SKM-1 (cell line): ENCODE data around the gene MB21D2.
A peak's percentile ranks its signal among the peaks of the same experiment; 100 is the strongest.
"Not testable (repeated sequence)": the region's sequence is repeated elsewhere in the genome, so short reads cannot be mapped to it uniquely, and the experiment has no call there.

Experiments used
- DNase-seq: peaks from one replicate; lab custom pipeline; 2025; ENCODE audit not compliant: unreplicated experiment; lab: John Stamatoyannopoulos, UW

Gene MB21D2, protein sequence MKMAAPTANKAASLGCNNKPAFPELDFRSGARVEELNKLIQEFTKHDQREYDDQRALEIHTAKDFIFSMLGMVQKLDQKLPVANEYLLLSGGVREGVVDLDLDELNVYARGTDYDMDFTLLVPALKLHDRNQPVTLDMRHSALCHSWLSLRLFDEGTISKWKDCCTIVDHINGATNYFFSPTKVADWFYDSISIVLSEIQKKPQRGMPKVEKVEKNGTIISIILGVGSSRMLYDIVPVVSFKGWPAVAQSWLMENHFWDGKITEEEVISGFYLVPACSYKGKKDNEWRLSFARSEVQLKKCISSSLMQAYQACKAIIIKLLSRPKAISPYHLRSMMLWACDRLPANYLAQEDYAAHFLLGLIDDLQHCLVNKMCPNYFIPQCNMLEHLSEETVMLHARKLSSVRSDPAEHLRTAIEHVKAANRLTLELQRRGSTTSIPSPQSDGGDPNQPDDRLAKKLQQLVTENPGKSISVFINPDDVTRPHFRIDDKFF

GRCh38 chr3:192917404-192918274 is at the start of gene MB21D2:
MB21D2 (minus strand) TSS chr3:192917856; CDS start chr3:192917840, 16 bp downstream.
- DNase-seq, result peak; percentile 35

DNA sequence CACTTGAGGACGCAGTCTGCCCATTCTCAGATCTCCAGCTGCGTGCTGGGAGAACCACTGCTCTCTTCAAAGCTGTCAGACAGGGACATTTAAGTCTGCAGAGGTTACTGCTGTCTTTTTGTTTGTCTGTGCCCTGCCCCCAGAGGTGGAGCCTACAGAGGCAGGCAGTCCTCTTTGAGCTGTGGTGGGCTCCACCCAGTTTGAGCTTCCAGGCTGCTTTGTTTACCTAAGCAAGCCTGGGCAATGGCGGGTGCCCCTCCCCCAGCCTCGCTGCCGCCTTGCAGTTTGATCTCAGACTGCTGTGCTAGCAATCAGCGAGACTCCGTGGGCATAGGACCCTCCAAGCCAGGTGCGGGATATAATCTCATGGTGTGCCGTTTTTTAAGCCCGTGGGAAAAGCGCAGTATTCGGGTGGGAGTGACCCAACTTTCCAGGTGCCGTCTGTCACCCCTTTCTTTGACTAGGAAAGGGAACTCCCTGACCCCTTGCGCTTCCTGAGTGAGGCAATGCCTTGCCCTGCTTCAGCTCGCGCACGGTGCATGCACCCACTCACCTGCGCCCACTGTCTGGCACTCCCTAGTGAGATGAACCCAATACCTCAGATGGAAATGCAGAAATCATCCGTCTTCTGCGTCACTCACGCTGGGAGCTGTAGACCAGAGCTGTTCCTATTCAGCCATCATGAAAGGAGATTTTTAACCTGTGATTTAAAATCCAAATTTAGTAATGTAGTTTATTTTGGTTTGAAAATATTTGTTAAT is 47.5 kb upstream of the MB21D2 start:
- not testable (repeated sequence) for DNase-seq

DNA sequence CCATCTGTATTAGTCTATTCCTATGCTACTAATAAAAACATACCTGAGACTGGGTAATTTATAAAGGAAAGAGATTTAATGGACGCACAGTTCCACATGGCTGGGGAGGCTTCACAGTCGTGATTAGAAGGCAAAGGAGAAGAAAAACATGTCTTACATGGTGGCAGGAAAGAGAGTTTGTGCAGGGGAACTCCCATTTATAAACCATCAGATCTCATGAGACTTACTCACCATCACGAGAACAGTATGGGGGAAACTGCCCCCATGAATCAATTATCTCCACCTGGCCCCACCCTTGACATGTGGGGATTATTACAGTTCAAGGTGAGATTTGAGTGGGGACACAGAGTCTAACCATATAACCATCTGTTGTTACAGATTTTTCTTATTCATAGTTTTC is 42.1 kb upstream of the MB21D2 start:
- DNase-seq, result no peak

DNA sequence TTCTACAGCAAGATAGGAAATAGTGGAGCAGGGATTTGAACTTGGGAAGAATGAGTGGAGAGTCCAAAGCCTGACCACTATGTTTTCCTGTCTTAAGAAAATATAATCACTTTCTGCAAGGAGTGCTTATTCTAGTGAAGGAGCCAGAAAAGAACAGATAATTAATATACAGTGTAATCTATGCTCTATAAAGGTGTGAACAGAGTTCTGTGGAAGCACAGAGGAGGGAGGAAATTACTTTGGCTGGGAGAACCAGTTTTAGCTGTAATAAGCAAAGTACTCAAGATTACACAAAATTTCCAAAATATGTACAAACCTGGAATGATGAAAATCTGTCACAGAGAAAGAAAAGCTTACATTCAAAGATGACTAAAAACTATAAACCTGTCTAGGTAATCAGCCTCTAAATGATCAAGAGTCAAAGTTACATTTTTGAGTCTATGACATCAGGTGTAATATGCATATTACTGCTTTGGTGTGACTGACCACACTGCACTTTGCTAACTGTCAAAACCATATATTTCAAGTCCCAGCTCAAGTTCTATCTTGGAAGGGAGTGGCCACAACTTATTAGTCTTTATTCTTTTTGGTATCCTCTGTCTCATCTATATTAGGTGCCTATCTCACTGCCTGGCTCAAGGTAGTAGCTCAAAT is 40.7 kb upstream of the MB21D2 start:
- DNase-seq, result no peak

DNA sequence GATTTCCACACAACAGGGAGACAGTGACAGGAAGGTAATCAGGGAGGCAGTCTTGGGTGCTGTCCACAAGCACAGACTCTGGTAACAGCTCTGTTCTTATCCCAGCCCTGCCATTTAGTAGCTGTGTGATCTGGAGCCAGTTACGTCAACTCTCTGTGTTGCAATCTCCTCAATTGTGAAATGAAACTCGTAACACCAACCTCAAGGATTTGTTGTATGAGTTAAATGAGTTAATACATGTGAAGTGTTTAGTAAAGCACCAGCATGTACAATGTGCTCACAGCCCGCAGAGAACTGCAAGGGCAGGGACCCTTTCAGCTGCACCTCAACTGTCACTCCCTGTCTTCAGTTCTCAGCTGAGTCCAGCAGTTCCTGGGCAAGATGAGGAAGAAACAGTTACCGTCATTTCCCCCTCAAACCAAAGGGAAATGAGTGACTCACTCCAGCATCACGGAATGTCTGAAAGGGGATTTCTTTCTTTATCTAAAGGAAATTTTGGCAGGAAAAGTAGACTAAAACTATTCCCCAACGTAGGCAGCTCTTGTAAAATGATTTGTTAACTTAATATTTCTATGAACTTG is 39.9 kb upstream of the MB21D2 start:
- peak; percentile 100 for DNase-seq

DNA sequence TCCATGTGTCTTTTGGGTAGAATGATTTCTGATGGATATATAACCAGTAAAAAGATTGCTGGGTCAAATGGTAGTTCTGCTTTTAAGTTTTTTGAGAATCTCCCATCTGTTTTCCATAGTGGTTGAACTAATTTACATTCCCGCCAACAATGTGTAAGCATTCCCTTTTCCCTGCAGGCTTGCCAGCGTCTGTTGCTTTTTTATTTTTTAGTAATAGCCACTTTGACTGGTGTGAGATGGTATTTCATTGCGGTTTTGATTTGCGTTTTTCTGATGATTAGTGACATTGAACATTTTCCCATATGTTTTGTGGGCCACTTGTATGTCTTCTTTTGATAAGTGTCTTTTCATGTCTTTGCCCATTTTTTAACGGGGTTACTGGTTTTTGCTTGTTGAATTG is 36.3 kb upstream of the MB21D2 start:
- no peak for DNase-seq

GRCh38 chr3:192947421-192947820 is 29.8 kb upstream of the MB21D2 start:
- no peak for DNase-seq

- DNase-seq, result no peak
Observed at GRCh38 chr3:192943393-192943792, 25.7 kb upstream of the MB21D2 start.

GRCh38 chr3:192942625-192943024 is 25.0 kb upstream of the MB21D2 start:
- no peak for DNase-seq

DNA sequence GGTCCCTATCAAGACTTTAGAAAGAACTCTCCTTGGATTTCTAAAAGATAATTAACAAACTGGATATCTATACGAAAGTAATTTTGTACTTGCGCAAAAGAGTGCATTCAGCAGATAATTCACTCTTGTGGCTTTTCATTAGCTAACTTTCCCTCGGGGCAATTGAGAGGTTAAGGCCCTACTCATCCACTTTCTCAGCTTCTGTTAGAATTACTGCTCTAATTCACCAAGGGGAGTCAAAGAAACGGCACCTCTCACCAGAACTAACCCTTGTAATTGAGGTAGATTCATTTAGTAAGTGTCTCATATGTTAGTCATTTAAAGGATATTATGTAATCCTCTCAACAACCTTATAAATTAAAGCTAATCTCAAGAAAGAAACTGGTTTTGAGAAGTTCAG is 22.5 kb upstream of the MB21D2 start:
- DNase-seq, result no peak

DNA sequence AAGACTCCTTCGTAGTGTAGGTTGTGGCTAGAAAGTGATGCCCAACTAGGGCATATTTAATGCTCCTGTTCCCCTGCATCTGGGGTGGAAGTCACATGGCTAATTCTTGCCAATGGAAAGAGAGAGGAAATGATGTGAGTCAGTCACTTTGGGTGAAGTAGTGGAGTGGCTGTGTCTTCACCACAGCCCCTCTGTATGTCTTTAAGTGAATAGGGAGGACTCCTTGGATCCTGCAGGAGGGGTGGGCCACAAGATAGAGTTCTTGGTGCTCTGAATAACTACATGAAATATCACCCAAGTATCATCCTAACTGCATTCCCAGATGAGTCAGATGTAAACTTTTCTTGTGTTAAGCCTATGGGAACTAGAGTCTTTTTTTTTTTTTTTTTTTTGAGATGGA is 17.8 kb upstream of the MB21D2 start:
- DNase-seq, result no peak

GRCh38 chr3:192933779-192934460 is 16.3 kb upstream of the MB21D2 start:
- DNase-seq, result no peak

GRCh38 chr3:192933259-192933658 is 15.6 kb upstream of the MB21D2 start:
- DNase-seq, result no peak

GRCh38 chr3:192931825-192932224 is 14.2 kb upstream of the MB21D2 start:
- DNase-seq, result no peak

GRCh38 chr3:192930577-192930976 is 12.9 kb upstream of the MB21D2 start:
- DNase-seq, result no peak

DNA sequence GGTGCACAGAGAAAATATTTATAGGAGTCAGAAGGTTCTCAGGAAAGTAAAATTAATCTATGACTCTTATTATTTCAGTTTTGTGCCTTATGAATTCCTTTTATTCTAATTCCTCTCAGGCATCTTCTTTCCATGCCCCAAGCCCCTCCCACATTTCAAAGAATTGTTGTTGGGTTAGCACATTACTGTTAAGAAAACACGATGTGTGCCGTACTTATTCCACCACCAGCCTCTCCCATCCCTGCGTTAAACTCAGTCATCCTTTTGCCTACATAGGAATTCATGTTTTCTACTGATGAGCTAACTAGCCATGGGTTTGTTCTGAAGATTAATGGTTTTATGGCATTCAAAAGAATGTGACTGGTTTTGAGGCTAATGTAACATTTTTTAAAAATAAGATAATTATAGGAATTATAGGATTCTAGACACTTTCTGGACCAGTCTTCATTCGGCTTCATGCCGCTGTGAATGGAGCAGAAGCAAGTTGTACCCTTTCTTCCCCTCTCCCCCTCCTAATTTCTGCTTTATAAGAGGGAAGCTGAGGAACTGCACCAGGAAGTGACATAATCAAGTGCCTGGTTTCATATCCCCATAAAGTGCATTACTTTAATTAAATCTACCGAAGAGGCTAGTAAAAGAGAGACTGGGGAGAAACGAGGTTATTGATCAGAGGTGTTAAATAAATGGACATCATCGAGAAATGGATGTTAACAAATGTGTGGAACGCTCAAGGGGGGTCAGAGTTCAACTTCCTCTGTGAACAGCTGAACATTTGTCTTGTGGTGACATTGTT is 12.3 kb upstream of the MB21D2 start:
- peak; percentile 30 for DNase-seq

DNA sequence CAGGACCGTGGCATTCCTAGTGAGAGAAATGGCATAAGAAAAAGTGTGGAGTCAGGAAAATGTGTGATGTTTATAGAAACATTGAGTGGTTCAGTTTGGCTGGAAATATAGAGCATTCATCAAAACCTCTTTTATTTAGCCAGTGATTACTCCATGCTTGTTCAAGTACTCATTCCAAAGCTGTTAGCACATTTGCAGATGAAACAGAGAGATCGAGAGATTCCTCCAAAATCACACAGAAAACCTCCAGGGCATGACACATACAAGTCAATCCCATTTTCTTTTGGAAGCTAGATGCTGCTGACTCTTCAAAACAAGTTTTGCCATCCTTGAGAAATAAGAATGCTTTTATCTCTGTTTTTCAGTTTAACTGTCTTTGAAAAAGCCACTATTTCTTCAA is 11.5 kb upstream of the MB21D2 start:
- DNase-seq, result no peak

DNA sequence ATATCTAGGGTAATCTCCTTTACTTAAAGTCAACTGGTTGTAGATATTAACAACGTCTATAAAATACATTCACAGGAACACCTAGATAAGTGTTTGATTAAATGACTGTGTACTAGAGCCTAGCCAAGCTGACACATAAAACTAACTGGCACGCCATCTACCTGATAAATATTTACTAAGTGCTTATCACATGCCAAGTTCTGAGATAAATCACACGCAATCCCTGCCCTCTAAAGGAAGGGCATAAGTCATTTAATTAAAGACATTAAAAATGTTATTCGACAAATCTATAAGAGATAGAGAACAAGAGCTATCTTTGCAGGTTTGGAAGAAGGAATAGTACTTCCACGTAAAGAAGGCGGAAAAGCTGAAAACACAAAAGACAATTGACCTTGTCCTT is 11.1 kb upstream of the MB21D2 start:
- no peak for DNase-seq

GRCh38 chr3:192928016-192928415 is 10.4 kb upstream of the MB21D2 start:
- no peak for DNase-seq
